GM18498 (cell line): ENCODE data around the gene PTGDR2.
"Not testable (repeated sequence)": the region's sequence is repeated elsewhere in the genome, so short reads cannot be mapped to it uniquely, and the experiment has no call there.

Source experiments
- ATAC-seq: cut with Tn5 transposase; IDR thresholded peaks from one replicate; pipeline ENCODE4 v1.9.1; 2021; ENCODE audit warnings: mild to moderate bottlenecking, moderate library complexity; ENCODE audit not compliant: unreplicated experiment

The PTGDR2 gene

DNA sequence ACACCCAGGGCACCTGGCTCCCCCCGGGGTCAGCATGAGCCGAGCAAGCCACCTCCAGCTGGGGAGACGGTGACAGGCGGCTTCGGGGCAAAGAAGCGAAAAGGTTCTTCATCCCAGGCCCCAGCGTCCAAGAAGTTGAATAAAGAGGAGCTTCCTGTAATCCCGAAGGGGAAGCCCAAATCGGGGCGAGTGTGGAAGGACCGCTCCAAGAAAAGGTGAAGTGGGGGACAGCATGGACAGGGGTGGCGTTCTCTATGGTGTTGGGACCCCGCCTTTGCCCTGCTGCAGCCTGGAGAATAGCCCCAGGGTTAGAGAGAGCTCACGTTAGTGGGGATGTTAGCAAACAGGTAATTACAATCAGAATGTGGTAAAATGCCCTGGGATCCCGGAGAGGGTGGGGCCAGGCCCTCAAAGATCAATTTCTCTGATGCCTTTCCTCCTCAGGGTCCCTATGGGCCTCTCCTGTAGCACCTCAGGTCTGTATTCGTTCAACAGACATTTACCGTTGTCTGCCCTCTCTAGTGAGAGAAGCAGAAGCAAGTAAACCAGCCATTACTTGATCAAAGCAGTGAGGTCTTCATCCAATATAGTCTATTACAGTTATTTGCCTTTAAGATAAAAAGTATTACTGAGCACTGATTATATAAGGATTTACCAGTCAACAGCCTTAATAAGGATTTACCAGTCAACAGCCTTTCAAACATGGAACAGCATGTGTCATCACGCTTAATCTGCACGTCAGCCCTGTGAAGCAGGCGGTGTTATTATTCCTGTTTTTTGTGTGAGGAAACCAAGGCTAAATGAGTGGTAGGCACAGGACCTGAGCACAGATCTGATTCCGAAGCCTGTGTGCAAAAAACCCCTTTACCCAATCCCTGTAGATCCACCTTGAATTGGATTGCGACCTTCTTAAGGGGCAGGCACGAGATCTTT lies 12.8 kb downstream of the PTGDR2 start:
- ATAC-seq = no peak

DNA sequence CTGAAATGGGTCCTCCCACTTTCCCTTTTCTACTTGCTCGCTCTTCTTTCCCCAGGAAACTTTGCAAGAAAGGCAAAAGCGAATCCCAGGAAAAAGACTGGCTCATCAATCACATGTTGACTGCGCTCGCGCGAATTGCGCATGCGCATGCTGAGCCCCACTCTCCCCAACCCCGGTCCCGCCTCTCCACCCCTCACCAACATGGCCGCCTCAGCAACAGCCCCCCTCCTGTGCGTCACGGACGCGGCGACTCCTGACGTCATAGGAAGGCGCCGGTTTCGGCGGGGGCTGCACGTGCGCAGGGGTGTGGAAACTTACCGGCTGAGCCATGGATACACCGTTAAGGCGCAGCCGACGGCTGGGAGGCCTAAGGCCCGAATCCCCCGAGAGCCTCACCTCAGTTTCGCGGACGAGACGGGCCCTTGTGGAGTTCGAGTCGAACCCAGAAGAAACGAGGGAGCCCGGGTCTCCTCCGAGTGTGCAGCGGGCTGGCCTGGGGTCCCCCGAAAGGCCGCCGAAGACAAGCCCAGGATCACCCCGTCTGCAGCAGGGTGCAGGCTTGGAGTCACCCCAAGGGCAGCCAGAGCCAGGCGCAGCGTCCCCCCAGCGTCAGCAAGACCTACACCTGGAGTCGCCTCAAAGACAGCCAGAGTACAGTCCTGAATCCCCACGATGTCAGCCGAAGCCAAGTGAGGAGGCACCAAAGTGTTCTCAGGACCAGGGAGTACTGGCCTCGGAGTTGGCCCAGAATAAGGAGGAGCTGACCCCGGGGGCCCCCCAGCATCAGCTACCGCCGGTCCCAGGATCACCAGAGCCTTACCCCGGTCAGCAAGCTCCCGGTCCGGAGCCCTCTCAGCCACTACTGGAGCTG lies 13.7 kb downstream of the PTGDR2 start, which contains the start of gene CCDC86:
TSS of gene CCDC86 (plus strand) at position 317 of the 871 bp plus-strand sequence. CDS start at position 329, 12 bp downstream.
- ATAC-seq = peak; percentile 81

DNA sequence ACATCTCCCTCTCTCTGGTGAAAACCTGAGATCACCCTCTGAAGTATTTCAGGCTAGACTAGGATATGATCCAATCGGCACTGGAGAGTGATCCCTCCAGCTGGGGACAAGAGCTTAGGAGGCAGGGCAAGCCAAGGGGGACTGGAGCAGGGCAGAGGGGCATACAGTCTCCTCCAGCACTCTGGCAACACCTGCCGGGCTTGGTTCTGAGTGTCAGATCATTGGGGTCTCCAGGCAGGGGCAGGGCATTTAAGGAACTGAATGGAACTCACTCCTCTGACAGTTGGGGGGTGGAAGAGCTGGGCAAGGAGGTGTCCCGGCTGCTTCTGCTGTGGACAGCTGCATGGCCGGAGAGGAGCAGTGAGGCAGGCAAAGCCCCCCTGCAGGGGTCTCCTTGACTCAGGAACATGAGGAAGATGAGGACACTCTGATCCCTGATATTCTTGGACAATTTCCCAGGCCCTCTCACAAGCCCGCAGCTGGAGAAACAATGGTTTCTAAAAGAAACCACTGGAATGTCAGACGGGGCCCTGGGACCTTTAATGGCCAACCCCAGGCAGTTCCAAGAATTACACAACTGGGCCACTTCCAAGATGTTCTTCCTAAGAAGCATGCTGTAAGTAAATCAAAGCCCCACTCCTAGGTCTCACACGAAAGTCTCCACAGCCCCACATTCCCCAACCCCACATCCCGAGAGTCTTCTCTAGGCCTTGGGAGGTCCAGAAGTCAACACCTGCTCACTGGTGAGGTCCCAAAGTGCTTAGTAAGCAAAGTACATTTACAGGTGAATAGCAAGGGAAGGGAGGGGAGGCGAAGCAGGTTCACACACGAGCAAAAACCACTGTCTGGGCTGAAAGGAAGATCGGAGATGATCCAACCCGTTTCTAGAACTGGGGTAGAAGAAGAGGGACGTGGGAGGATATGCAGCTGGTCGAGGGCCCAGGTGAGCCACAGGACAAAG lies 15.0 kb downstream of the PTGDR2 start:
- no peak for ATAC-seq

DNA sequence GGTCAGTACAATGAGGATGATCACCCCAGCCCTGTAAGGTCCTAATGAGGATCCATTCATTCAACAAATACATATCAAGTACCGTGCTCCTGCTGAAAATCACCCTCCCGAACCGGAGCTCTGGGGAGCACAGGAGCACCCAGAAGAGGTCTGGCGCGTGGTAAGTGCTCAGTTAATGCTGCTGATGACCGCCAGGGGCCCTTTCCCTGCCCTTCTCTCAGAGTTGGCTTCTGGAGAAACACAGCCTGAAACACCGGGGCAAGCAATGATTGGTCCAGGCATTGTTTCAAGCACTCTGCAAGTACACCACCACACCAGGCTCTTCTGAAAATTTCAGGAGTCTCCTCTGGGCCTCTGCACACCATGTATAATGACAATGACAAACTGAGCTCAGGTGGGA lies 17.6 kb downstream of the PTGDR2 start:
- ATAC-seq = no peak

DNA sequence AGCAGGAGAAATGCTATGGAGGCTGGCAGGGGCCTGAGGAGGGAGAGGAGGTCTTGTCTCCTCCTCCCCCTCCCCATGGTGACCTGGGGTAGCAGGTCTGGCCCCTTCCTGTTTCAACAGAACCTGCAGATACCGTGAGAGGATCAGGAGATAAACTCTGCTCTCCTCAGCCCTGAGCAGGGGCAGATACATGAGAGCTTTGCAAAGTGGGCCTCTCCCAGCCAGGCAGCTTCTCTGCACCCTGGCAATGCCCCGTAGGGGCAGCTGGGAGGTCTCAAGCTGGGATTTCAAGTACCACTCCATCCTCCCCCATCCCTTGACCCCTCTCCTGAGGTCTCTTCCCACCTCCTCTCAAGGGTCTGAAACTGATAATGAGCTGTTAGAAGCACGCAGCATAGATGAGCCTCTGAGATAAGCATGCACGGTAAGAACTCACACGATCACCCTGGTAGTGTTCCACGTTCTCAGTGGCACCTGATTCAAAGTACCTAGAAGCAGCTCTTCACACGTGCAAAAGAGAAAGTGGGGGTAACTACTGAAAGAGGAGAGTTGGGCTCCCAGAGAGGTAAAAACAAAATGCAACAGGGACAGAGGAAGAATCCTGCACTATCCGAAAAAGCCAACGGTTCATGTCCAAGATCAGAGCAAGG lies 18.8 kb downstream of the PTGDR2 start:
- no peak for ATAC-seq

DNA sequence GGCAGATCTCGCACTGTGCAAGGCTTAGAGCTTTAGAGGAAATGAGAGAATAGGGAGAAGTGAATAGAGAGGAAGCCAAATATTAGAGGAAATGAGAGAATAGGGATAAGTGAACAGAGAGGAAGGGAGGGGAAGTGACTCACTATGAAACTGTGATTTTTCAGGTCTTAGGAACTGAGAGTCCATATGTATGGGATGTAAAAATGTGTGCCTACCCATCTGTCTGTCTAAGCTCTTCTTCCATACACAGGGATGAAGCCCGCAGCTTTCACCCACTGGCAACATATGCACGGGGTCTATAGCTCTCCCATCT lies 20.3 kb downstream of the PTGDR2 start:
- no peak for ATAC-seq

DNA sequence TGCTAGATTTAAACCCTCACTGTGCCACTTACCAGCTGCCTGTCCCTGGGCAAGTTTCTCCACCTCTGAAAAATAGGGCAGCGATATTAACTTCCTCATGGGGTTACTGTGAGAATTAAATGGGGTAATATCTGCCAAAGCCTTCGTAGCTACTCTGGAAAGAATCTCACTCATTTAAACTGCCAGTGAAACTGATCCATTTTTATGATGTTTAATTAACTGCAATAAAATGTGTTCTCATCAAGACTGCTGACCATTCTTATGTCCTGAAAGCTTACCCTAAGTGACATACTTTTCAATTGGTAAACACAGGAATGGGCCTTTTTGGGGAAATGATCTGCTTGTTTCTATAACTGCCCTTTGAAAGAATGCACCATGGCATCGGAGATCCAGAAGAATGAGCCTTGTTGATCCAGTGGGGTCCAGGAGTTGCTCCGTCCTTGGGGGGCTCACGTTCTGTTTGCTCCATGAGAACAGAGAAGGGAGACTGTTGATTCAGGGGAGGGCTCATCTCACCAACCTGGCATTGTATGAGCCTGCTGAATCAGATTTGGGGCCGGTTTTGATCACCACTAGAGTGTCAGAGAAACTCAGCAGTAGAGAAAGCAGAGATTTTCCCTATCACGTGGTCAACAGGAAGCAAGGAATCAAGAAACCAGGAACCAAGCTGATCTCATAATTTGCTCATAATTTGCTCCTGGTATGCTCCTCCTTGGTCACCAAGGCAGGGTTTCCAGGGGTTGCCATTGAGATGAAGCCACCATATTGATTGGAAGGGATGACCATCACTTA lies 20.8 kb downstream of the PTGDR2 start:
- ATAC-seq = no peak

DNA sequence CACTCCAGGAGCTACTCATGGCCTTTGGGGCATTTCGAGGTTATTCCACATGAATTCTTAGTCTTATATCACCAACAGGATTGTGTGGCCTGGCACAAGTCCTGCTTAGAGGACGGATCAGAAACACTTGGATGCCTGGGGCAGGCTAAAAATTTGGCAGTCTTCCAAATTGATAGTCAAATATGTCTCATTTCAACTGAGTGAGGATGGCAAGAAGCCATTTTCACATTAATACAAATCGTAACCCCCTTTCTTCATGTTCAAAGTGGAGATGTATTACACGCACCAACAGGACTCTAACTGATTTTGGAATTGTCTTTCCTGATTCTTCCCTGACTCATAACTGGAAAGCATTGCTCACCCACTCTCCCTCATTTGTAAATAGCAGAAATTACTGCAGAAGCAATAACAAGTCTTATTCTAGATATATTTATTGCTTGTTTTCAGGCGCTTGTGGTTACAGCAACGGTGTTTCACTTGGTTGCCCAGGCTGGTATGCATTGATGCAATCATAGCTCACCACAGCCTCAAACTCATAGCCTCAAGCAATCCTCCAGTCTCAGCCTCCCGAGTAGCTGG lies 24.2 kb downstream of the PTGDR2 start:
- ATAC-seq = no peak

DNA sequence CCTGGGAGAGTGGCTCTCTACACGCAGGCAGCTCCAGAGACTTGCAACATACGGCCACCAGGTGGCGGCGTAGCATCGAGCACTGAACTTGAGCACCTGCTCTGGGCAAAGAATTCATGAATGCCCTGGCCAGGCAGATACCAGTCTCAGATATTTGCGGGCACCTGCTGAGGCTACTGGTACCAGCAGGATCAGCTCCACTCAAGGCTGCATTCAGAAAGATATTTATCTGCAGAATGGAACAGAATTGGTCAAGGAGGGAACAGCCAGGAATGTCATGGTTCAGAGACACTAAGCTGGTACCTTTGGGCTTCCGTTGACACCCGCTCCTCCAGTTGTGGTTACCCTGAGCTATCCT lies 24.6 kb downstream of the PTGDR2 start:
- peak; percentile 75 for ATAC-seq

DNA sequence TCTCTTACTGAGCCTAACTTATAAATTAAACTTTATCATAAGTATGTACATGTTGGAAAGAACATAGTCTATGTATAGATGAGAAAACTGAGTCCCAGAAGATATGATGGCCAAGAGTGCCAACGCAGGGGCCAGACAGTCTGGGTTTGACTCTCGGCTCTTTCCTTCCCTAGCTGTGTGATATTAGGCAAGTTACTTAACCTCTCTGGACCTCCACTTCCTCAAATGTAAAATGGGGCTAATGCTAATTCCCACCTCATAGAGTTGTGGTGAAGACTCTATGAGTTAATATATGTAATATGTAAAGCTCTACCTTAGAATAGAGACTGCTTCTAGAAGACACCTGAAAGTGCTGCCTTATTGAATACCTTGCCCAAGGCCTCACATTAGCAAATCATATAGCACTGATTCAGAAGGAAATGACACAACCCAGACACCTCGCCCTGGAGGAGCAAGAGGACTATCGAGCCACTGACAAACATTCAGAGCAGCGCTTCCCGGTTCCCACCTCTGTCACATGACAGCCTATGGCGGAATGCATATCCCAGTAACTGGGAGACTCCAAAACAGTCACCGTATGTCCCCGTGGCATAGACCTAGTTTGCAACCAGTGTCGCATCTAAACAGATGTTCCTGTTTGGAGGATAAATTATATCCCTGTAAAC lies 25.1 kb downstream of the PTGDR2 start:
- no peak for ATAC-seq

DNA sequence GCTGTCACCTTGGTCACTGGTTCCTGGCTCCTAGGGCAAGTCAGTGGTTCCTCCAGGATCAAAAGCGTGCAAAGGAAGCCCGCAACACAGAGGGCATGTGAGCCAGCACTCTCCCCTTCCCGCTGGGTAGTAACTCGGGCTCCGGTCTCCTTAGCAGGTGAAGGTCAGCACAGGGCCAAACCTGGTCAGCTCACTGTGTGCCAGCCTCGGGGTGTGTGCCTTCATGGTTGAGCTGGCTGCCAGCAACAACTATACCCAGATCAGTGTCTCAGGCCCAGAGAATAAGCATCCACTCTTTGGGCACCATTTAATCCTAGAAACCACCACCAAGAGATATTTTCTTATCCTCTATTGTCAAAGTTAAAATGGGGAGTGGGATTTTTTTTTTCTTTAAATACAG lies 30.0 kb downstream of the PTGDR2 start:
- no peak for ATAC-seq

DNA sequence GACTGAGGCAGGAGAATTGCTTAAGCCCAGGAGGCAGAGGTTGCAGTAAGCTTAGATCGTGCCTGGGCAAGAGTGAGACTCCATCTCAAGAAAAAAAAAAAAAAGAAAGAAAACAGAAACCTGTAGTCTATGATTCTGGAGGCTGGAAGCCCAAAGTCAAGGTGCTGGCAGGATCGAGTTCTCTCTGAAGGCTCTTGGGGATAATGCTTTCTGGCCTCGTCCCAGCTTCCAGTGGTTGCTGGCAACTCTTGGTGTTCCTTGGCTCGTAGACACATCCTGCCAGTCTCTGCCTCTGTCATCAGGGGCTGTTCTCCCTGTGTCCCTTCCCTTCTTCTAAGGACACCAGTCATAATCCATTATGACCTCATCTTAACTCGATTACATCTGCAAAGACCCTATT lies 30.6 kb downstream of the PTGDR2 start:
- no peak for ATAC-seq

DNA sequence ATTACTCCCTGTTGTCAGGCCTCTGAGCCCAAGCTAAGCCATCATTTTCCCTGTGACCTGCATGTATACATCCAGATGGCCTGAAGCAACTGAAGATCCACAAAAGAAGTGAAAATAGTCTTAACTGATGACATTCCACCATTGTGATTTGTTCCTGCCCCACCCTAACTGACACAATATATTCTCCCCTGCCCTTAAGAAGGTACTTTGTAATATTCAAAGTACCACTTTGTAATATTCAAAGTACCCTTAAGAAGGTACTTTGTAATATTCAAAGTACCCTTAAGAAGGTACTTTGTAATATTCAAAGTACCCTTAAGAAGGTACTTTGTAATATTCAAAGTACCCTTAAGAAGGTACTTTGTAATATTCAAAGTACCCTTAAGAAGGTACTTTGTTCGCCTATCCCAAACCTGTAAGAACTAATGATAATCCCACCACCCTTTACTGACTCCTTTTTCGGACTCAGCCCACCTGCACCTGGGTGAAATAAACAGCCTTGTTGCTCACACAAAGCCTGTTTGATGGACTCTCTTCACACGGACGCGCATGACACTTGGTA lies 31.9 kb downstream of the PTGDR2 start:
- ATAC-seq = not testable (repeated sequence)

DNA sequence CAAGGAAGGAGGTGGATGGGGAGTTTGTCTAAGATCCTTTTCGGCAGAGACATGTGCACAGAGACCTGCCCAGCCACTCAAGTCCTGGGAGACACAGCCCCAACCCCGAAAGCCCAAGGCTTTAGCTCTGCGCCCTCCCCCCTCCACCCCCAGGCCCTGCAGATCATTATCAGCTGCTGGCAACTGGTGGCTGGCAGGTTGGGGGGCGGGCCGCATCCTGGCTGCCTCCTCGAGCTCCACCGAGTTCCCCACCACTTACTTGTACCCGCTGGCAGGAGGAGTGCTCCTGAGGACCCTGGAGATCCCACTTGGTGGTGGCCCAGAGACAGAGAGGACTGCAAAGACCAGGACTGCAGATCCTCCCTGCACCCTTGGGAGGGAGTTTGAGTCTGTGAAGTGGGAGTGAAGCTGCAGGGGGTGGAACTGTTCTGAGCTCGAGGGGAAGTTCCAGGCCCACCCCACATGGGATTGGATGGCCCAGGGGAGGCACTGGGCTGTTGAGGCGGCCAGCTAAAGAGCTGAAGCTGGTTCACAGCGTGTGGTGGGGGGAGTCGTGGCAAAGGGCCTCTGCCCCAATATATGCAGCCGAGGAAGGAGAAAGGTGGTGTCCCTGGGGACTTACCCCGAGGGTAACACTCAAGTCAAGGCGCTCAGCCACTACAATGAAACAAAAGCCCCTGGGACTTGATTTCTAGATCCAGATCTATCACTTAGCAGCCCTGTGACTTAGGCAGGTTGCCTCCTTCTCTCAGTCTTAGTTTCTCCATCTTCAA lies 33.7 kb downstream of the PTGDR2 start:
- no peak for ATAC-seq

DNA sequence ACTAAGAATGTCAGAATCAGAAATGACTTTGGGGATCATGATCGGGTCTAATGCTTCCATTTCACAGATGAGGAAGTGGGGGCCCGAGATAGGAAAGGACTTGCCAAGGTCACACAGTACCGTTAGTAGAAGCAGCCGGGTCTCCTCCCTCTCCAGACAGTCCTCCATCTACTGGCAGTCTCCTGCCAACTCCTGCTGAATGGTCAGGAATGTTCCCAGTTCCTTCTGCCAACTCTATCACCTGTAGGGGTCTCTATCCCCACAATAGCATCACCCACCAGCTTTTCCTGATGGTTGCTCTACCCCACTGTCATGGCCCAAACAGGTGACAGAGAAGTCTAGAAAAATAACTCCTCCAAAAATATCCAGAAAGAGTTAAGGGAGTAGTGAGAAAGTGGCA lies 37.7 kb downstream of the PTGDR2 start:
- ATAC-seq = no peak

DNA sequence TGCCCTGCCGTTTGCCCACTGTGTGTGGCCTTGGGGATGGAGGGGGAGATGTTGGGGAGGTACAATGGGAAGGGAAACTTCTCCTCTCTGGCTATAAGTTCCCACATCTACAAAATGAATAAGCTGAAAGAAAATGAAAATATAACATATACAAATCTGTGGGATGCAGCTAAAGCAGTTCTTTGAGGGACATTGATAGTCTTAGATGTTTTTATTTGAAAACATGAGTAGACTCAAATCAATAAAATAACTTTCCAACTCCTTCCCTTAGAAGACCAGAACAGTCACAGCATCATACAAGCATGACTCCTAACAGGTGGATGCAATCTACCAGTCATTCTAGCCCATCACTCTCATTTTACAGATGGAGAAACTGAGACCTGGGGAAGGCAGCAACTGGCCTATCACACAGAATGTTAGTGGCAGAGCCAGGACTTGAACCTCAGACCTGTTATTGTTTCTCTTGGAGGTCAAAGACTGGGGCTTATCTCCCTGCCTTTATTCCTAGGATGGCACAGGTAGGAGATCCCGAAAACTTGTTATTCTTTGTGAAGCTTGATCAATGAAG lies 39.1 kb downstream of the PTGDR2 start:
- ATAC-seq = no peak

DNA sequence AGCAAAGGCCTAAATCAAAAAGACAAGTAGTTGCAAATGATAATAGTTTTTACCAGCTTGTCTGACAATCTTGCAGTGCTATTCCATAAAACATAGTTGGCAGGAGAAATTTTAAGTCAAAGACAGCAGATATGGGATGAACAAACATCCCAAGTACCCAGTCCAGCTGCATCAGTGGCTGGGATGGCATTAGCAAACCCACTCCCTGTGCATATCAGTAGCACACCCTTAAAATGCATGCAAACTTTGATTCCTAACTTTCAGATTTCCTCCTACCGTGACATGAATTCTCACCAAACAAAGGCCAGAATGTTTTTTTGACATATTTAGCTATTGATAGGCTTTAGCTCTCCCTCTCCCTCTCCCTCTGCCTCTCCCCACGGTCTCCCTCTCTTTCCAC lies 41.6 kb downstream of the PTGDR2 start:
- ATAC-seq = no peak
